COR-L47 (cell line): ENCODE measurements around the gene TNK2.
"Not testable (repeated sequence)": the region's sequence is repeated elsewhere in the genome, so short reads cannot be mapped to it uniquely, and the experiment has no call there.

Source experiments
- DNase-seq: peaks from one replicate; lab custom pipeline; 2025; lab: John Stamatoyannopoulos, UW

The TNK2 gene

DNA sequence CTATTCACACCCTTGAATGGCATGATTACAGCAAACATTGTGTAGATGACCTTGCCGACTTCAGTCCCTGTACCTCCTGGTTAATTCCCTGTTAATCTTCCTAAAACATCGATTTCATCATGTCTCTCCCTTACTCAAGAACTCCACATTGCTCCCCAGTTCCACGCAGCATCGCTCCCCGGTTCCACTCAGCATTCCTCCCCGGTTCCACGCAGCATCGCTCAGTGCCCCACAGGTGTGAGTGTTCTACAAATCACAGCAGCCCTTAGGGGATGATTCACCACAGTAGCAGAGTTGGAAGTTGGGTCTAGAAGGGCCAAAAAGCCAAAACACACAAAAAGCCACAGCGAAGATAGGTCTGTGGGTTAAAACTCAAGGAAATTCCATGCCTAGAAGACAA, 8.6 kb upstream of the TNK2 start:
- DNase-seq, result no peak

DNA sequence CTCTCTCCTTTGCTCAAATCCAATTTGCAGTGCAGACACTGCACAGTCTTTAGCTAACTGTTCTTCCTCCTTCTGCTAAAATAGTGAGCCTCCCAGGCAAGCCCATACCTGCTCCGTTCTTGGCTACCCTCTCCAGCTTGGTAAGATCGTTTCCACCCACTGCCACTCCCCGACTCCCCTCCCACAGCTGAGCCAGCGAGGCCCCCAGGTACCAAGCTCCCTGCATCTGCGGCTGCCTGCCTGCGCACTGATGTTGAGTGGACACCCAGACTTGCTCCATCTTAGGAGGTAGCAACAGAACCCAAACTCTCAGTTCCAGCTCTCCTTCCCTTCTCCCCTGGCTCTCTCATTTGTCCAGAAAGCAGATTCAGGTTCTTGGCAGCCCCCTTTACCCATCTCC, 7.9 kb upstream of the TNK2 start:
- no peak for DNase-seq

DNA sequence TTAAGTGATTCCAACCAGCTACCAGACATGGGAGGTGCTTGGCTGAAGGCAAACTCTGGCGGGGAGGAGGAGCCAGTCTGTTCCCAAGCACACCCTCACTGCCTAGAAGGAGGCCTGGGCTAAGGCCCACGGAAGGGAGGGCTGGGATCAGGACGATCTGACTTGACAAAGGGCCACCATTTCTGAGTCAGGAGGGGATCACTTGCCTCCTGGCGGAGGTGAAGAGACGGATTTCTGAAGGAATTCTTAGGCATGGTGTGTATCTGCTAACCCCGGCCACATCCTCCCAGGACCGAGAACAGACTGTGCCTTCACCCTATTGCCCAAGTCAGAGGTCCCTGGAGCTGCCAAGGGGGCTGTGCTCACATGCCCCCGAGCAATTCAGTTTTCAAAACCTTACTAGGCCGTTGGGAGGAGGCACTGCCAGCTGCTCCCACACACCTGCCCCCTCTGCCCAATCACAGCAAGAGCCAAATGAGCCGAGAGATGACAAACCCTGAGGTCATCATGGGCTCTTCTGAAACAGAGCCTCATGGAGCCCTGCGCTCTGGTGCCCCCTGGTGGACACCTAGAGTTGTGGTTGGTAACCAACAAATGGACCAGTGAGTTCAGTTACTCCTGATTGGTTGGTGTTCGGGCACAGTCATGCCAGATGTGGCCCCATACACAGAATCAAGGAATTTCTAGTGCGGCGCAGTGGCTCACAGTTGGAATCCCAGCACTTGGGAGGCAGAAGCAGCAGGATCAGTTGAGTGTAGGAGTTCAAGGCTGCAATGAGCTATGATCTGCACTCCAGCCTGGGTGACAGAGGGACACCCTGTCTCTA, 6.5 kb upstream of the TNK2 start:
- DNase-seq, result no peak

- not testable (repeated sequence) for DNase-seq
Observed at GRCh38 chr3:195914146-195914545, 5.8 kb upstream of the TNK2 start.

DNA sequence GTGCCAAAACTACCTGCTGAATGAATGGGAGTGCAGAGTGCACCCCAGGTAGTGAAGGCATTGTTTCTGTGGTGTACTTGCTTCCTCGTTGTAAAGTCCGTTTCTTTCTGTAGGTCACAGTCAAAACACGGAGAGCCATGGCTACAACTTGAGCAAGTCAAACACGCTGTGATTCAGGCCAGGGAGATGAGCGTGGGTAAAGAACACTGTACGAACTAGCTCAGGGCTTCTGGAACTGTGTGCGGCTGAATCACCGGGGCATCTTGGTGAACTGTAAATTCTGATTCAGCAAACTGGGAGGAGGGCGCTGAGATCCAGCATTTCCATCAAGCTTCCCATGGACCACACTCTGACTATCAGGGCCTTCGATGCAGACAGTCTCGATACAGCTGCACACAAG, 5.0 kb upstream of the TNK2 start:
- no peak for DNase-seq

- no peak for DNase-seq
Observed at GRCh38 chr3:195911946-195912270, 3.6 kb upstream of the TNK2 start.

- DNase-seq, result no peak
Observed at GRCh38 chr3:195911041-195911945, 2.9 kb upstream of the TNK2 start.

GRCh38 chr3:195910499-195910845, 2.1 kb upstream of the TNK2 start:
- no peak for DNase-seq

DNA sequence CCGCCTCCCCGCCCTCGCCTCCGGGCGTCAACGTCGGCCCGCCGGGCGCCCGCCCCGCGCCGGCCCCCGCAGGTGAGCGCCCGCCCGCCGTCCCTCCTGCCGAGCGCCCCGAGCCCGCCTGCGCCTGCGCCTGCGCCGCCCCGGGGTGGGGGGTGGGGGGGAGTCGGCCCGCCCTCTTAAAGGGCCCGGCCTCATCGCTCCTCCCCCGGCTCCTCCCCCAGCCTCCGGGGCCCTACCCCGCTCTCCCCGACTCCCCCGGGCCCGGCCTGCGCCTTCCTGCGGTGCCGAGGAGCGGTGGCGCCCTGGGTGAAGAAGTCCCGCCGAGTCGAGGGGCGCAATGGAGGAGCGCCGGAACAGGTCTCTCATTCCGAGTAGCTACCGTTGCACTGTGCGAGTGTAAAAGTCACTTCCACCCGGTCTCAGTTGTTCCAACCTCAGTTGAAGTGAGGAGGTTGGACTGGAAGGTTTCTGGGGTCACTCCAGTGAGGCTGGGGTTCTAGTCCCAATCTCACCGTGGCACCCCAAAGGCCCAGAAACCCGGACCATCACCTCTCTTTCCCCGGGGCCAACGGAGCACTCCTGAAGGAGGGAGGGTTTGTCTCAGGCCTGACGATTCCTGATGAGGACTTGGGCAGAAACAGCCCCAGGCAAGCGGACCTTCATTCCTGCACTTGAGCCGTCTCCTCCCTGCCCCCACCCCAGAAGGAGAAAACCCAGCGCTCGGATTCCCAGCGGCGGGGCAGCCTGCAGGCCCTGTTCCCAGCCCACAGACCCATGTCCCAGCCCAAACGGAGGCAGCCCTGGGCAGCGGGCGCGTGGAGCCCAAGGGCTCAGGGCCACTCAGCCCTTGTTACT, 1.5 kb upstream of the TNK2 start:
- DNase-seq, result peak; percentile 78

GRCh38 chr3:195908694-195909581, 587 bp upstream of the TNK2 start:
- no peak for DNase-seq

DNA sequence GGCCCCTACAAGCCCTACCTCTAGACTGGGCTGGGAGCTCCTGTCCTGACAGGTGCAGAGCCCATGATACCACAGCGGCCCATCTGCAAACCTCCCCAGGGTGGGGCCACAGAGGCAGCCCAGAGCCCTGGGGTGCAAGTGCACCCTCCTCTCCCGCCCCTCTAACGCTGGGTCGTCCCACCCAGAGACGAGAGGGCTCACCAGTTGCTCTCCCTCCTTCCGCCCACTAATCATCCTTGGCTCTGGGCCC, 742 bp downstream of the TNK2 start:
- DNase-seq, result no peak

DNA sequence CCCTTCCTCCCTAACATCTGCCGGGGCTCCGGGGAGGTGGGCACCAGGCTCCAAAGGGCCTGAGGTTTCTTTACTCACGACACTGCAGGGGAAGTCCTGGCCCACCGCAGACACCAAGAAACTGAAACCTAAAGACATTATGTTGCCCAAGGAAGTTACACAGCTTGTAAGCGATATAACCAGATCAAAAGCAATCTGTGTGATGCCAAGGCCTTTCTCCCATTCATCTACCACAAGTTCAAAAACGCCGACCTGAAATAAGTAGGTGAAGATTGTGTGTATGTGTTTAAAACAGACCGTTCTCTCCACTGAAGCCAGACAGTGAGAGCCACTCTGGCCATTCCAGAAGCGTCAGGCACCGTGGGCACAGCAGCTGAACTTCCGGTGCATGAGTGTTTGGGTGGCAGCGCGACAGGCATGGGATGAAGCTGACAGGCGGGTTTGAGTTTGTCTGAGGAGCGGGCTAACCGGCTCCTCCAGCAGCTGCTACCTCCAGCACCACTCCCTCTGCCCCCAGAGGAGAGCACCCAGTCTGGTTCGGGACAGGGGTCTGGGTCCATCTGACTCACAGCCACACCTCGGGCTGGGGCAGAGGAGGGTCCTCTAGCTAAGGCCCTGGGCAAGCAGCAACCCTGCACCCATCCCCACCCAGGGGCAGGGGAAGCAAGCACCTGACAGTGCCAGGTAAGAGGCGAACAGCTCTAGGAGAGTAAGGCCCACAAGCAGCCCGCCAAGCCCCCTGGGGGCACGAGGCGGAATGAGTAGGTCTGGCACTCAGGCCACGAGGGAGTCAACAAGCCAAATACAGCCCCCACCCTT, 1.3 kb downstream of the TNK2 start:
- DNase-seq, result peak; percentile 26

DNA sequence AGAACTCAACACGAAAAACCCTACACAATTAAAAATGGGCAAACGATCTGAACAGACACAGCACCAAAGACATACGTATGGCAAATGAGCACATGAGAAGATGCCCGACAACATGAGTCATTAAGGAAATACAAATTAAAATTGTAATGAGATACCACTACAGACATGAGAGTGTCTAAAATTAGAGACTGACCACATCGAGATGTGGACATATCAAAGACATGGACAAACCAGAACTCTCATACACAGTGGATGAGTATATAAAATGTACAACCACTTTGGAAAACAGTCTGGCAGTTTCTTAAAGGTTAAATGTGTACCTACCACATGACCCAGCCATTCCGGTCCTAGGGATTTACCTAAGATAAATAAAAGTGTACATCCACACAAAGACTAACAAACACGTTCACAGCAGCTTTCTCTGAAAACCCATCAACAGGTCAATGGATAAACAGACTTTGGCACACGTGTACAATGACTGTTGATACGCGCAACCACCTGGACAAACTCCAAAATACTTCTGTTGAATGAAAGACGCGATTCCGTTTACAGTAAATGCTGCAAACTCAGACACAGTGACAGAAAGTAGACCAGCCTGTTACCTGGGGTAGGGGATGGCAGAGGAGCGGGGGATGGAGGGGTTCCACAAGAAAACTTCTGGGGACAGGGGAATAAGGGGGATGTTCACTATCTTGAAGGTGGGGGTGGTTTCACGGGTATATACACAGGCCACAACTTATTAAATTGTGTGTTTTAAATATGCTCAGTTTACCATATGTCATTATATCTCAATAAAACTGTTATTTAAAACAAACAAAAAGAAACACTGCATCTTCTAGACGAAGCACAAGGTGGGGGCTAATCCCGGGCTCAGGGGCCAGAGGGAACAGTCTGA, 2.1 kb downstream of the TNK2 start:
- peak; percentile 68 for DNase-seq

GRCh38 chr3:195904368-195904767, 4.0 kb downstream of the TNK2 start:
- DNase-seq, result no peak

GRCh38 chr3:195903950-195904290, 4.4 kb downstream of the TNK2 start:
- DNase-seq, result no peak

DNA sequence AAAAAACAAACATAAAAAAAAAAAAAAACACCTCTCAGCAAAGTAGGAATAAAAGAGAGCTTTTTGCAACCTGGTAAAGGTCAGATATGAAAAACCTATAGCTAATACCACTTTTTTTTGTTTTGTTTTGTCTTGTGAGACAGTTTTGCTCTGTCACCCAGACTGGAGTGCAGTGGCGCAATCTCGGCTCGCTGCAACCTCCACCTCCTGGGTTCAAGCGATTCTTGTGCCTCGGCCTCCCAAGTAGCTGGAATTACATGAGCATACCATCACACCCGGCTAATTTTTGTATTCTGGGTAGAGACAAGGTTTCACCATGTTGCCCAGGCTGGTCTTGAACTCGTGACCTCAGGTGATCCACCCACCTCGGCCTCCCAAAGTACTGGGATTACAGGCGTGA, 5.7 kb downstream of the TNK2 start:
- DNase-seq, result not testable (repeated sequence)

GRCh38 chr3:195901836-195902585, 6.3 kb downstream of the TNK2 start:
- DNase-seq, result not testable (repeated sequence)

- no peak for DNase-seq
Observed at GRCh38 chr3:195900436-195901355, 7.7 kb downstream of the TNK2 start.
